Measurements from ENCODE around the gene TMEM250. TPM values are rescaled to one million over a fixed set of nuclear protein-coding genes. Genes with fewer than 3 reads are reported as not detected.

The TMEM250 gene
- total and polyA plus RNA-seq, 9 of the 15 experiments (the other 6 are each of a cell fraction or from before 2014, with no cell fraction given): 0.32 to 44.6 (median 12.2) TPM

DNA sequence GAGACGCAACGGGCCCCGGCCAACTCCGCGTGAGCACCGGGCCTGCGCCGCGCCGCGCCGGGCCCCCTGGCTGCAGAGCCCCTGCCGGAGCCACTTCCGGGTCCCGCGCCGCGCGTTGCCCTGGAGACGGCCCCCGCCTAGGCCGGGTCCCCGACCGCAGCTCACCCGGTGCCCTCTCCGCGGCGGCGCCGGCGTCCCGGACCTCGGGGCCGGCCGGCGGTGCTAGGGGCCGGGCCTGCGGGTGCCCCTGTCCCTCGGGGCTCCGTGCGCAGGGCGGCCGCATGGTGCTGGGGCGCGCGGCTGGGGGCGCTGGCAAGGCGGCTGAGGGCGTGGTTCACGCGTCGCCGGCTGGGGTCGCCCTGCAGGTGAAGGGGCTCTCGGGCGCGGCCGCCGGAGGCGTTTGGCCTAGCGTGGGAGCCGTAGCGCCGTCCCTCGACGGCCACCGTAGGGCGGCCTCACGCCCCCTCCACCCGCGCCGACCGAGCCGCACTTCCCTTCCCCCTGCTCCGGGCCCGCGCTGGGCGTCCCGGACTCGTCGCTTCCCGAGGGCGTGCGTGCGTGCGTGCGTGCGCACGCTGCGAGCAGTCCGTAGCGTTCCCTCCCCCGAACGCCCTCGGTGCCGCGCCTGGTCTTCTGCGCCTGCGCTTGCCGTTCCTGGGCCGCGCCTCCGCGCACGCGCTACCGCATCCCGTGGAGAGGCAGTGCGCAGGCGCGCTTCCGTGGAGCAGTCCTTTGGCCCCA is at the start of gene TMEM250 (continued):
- peak; percentile 97 for TF ChIP-seq POLR2B (IDR thresholded peaks at IDR 0.05; ENCODE audit: low read depth, partially characterized antibody)
- TF ChIP-seq, protein P1, sequence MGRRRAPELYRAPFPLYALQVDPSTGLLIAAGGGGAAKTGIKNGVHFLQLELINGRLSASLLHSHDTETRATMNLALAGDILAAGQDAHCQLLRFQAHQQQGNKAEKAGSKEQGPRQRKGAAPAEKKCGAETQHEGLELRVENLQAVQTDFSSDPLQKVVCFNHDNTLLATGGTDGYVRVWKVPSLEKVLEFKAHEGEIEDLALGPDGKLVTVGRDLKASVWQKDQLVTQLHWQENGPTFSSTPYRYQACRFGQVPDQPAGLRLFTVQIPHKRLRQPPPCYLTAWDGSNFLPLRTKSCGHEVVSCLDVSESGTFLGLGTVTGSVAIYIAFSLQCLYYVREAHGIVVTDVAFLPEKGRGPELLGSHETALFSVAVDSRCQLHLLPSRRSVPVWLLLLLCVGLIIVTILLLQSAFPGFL (CRISPR knock-in tag; IDR thresholded peaks at IDR 0.05): 0 out of 2 replicates have a peak, but pooled peaks have one; percentile 67
- TF ChIP-seq CAMTA2 (CRISPR knock-in tag; conservative IDR thresholded peaks at IDR 0.05): no peak
- peak; percentile 90 for TF ChIP-seq KLF16 (IDR thresholded peaks at IDR 0.05)
- peak; percentile 22; the same call in 1 of the 2 replicates for TF ChIP-seq SOX6 (IDR thresholded peaks at IDR 0.05)
- no peak for TF ChIP-seq E2F3 (CRISPR knock-in tag; IDR thresholded peaks at IDR 0.05)
- no peak for TF ChIP-seq ASH1L (IDR thresholded peaks at IDR 0.05; ENCODE audit: borderline replicate concordance, low read depth, partially characterized antibody)
- TF ChIP-seq, protein P2, sequence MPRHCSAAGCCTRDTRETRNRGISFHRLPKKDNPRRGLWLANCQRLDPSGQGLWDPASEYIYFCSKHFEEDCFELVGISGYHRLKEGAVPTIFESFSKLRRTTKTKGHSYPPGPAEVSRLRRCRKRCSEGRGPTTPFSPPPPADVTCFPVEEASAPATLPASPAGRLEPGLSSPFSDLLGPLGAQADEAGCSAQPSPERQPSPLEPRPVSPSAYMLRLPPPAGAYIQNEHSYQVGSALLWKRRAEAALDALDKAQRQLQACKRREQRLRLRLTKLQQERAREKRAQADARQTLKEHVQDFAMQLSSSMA (CRISPR knock-in tag; IDR thresholded peaks at IDR 0.05): 0 out of 2 replicates have a peak, but pooled peaks have one; percentile 41
- TF ChIP-seq PRMT5 (CRISPR knock-in tag; IDR thresholded peaks at IDR 0.05): 0 out of 2 replicates have a peak, but pooled peaks have one; percentile 25
- TF ChIP-seq MEIS2 (IDR thresholded peaks at IDR 0.05; ENCODE audit: partially characterized antibody): peak; percentile 99
- peak; percentile 83 for TF ChIP-seq GABPA (tag; conservative IDR thresholded peaks at IDR 0.05; ENCODE audit: low read depth)
- TF ChIP-seq RBM34 (IDR thresholded peaks at IDR 0.05; ENCODE audit: borderline replicate concordance, insufficient read depth, low read length): 0 out of 2 replicates have a peak, but pooled peaks have one; percentile 75
- peak; percentile 47; the same call in 1 of the 2 replicates for TF ChIP-seq MBD2 (IDR thresholded peaks at IDR 0.05; ENCODE audit: borderline replicate concordance, low read depth)
- no peak for TF ChIP-seq SMARCA5 (IDR thresholded peaks at IDR 0.05)
- peak; percentile 85 for TF ChIP-seq NEUROD1 (IDR thresholded peaks at IDR 0.05; ENCODE audit: borderline replicate concordance, low read depth, low read length, partially characterized antibody)
- no peak; the same call in 1 of the 2 replicates for TF ChIP-seq JUN (IDR thresholded peaks at IDR 0.05; ENCODE audit: borderline replicate concordance, low read depth, low read length)
- 0 out of 2 replicates have a peak, but pooled peaks have one; percentile 41 for TF ChIP-seq JUN (CRISPR knock-in tag; IDR thresholded peaks at IDR 0.05; ENCODE audit: borderline replicate concordance)
- peak; percentile 88 for TF ChIP-seq HNRNPLL (IDR thresholded peaks at IDR 0.05; ENCODE audit: low read depth, low read length, poor library complexity, severe bottlenecking)
- 0 out of 2 replicates have a peak, but pooled peaks have one; percentile 11 for TF ChIP-seq MXI1 (IDR thresholded peaks at IDR 0.05; ENCODE audit: low read depth, low read length)
- peak; percentile 80 to 93 for TF ChIP-seq MAZ (CRISPR knock-in tag; conservative IDR thresholded peaks at IDR 0.05 in 1 of 2, IDR thresholded peaks at IDR 0.05 in 1 of 2)
- TF ChIP-seq RBBP5 (IDR thresholded peaks at IDR 0.05; ENCODE audit: borderline replicate concordance, insufficient read depth, low read length, poor library complexity, severe bottlenecking): peak; percentile 73
- TF ChIP-seq ETV6 (IDR thresholded peaks at IDR 0.05; ENCODE audit: borderline replicate concordance in 1 of 2, low read depth in 2 of 2, low read length in 1 of 2): no peak
- TF ChIP-seq ETV6 (CRISPR knock-in tag; IDR thresholded peaks at IDR 0.05; ENCODE audit: borderline replicate concordance): no peak
- TF ChIP-seq, protein P3, sequence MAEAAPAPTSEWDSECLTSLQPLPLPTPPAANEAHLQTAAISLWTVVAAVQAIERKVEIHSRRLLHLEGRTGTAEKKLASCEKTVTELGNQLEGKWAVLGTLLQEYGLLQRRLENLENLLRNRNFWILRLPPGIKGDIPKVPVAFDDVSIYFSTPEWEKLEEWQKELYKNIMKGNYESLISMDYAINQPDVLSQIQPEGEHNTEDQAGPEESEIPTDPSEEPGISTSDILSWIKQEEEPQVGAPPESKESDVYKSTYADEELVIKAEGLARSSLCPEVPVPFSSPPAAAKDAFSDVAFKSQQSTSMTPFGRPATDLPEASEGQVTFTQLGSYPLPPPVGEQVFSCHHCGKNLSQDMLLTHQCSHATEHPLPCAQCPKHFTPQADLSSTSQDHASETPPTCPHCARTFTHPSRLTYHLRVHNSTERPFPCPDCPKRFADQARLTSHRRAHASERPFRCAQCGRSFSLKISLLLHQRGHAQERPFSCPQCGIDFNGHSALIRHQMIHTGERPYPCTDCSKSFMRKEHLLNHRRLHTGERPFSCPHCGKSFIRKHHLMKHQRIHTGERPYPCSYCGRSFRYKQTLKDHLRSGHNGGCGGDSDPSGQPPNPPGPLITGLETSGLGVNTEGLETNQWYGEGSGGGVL (CRISPR knock-in tag; IDR thresholded peaks at IDR 0.05): no peak
- peak; percentile 86; the same call in 1 of the 2 replicates for TF ChIP-seq SIN3B (IDR thresholded peaks at IDR 0.05; ENCODE audit: low read depth)
